Sigmoid colon (tissue), 7 donors: ENCODE data around the gene ZSCAN2. TPM values are rescaled to one million over a fixed set of nuclear protein-coding genes. Genes with fewer than 3 reads are reported as not detected.

Experiments
- DNase-seq: peaks from one replicate; pipeline ENCODE4 v3.0.0-alpha.2; 2019
- H3K27ac ChIP-seq, 4 donors: fragments of 200-600 bp; sonication (generic); one replicate each; pipeline ENCODE4 v1.5.1; 2016 to 2019; ENCODE audit warnings: mild to moderate bottlenecking in 1 of 4
- H3K27me3 ChIP-seq, 3 donors: fragments of 200-600 bp; sonication (generic); one replicate each; pipeline ENCODE4 v1.5.1; 2019; ENCODE audit warnings: mild to moderate bottlenecking in 1 of 3
- H3K36me3 ChIP-seq, 4 donors: fragments of 200-600 bp; sonication (generic); one replicate each; pipeline ENCODE4 v1.5.1; 2016 to 2019
- H3K4me1 ChIP-seq, 4 donors: fragments of 200-600 bp; sonication (generic); one replicate each; pipeline ENCODE4 v1.5.1; 2017 to 2019
- H3K4me3 ChIP-seq, 4 donors: fragments of 200-600 bp; sonication (generic); one replicate each; pipeline ENCODE4 v1.5.1; 2017 to 2019; ENCODE audit warnings: mild to moderate bottlenecking in 2 of 4, moderate library complexity in 1 of 4
- H3K9me3 ChIP-seq, 4 donors: fragments of 200-600 bp in 3 of 4; sonication (generic) in 3 of 4; one replicate each; pipeline versions ENCODE4 v1.5.1 to v1.6.1; 2013 to 2019
- CTCF ChIP-seq, 4 experiments: fragments of 450-650 bp in 3 of 4; fragments of 200-600 bp in 1 of 4; IDR thresholded peaks; one replicate each; pipeline ENCODE4 v1.5.1; 2016 to 2019; ENCODE audit warnings: antibody characterized with exemption in 4 of 4, mild to moderate bottlenecking in 3 of 4, moderate library complexity in 2 of 4
- EP300 ChIP-seq, 4 donors: sonication (generic); formaldehyde crosslinking; IDR thresholded peaks; one replicate each; pipeline ENCODE4 v1.6.1; 2017; ENCODE audit warnings: antibody characterized with exemption in 4 of 4
- POLR2A ChIP-seq, 2 donors: fragments of 450-650 bp; IDR thresholded peaks; one replicate each; pipeline ENCODE4 v1.6.1; 2016; ENCODE audit warnings: antibody characterized with exemption in 2 of 2, mild to moderate bottlenecking in 2 of 2, moderate library complexity in 2 of 2
- POLR2AphosphoS5 ChIP-seq, 4 donors: sonication (generic); formaldehyde crosslinking; IDR thresholded peaks; one replicate each; pipeline ENCODE4 v1.6.1; 2017; ENCODE audit warnings: antibody characterized with exemption in 4 of 4
- WGBS, 2 donors: extraction: QIAGEN DNeasy Blood & Tissue Kit; methylation state at CpG; one replicate each; pipeline ENCODE4 v1.1.7; 2013; 5-methylcytosine and 5-hydroxymethylcytosine counted together
- intact Hi-C: fragments of 100-400 bp; cut with DNase I; formaldehyde crosslinking; loops from one replicate; pipeline ENCODE4 v1.15.1; 2023
- polyA plus RNA-seq, 3 donors: library from polyadenylated mRNA; stranded (reverse); fragments of 200-250 nt; gene quantifications; one replicate each; pipeline ENCODE4 v1.2.3, GENCODE V29; 2013
- total RNA-seq, 4 donors: library from RNA; depleted of rRNA; stranded (reverse); fragments of >200 nt; gene quantifications; one replicate each; pipeline ENCODE4 v1.1.0, GENCODE V29; 2016
- donor health status: healthy with polysubstance abuse.
- donor health status: Bipolar disorder and iron deficiency.
- donor health status: healthy.

ZSCAN2 gene
- total and polyA plus RNA-seq, 7 donors = 2.4 to 17.0 (median 5.4) TPM

- TF ChIP-seq POLR2A (IDR thresholded peaks at IDR 0.05) (no peak), POLR2AphosphoS5 (IDR thresholded peaks at IDR 0.05) (no peak), CTCF (IDR thresholded peaks at IDR 0.05) (no peak), EP300 (IDR thresholded peaks at IDR 0.05) (no peak)
- peaks cover 0 to 40% (median 2%) of the 10 kb centered on the region in 4 donors for H3K36me3 ChIP-seq
- no peak overlapping the region for H3K27ac ChIP-seq
- DNase-seq = no peak
- H3K4me3 ChIP-seq = no peak overlapping the region
- intact Hi-C loops = no loop called here
- H3K9me3 ChIP-seq = no peaks in the 10 kb centered on the region
- no peaks in the 10 kb centered on the region for H3K27me3 ChIP-seq
- WGBS, 2 donors = 94% methylated on average over 14 of the region's 14 CpGs
- H3K4me1 ChIP-seq = peaks cover 0 to 22% (median 10%) of the 10 kb centered on the region in 4 donors
Measured at GRCh38 chr15:84603630-84604379, 3.0 kb downstream of the ZSCAN2 start.

DNA sequence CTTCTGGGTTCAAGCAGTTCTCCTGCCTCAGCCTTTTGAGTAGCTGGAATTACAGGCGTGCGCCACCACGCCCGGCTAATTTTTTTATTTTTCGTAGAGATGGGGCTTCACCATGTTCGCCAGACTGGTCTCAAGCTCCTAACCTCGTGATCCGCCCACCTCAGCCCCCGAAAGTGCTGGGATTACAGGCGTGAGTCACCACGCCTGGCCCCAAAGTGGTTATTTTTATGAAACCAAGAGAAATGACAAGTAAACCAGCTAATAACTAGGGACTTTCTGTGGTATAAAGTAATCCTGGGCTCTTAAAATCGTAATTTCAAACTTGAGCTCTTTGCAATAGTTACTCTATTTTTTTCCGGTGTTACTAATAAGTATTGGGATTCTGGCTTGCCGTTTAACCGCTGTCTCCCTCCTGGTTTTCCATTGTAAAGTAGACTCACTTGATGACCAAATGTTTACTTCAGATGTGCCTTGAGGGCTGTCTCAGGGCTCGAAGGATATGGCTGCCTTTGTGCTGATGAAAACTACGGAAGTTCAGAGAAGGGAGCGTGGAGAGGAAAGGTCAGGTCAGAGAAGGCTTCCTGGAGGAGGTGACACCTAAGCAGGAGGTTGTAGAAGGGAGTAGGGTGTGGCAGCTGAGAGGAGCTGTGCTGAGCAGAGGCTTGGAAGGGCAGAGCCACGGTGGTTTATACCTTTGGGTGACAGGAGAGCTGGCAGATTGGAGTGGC lies 4.2 kb downstream of the ZSCAN2 start:
- intact Hi-C loops = no loop called here
- TF ChIP-seq POLR2AphosphoS5 (IDR thresholded peaks at IDR 0.05) = no peak
- TF ChIP-seq POLR2A (IDR thresholded peaks at IDR 0.05) = no peak
- TF ChIP-seq EP300 (IDR thresholded peaks at IDR 0.05) = no peak
- no peak for TF ChIP-seq CTCF (IDR thresholded peaks at IDR 0.05)
- Histone ChIP-seq H3K4me3 (no peak overlapping the region), H3K27ac (no peak overlapping the region), H3K27me3 (no peaks in the 10 kb centered on the region), H3K36me3 (peaks cover 0 to 40% (median 2%) of the 10 kb centered on the region in 4 donors), H3K4me1 (peaks cover 0 to 13% (median 9%) of the 10 kb centered on the region in 4 donors), H3K9me3 (no peaks in the 10 kb centered on the region)
- DNase-seq = no peak
- 77 to 79% methylated on average over 19 of the region's 19 CpGs for WGBS, 2 donors

DNA sequence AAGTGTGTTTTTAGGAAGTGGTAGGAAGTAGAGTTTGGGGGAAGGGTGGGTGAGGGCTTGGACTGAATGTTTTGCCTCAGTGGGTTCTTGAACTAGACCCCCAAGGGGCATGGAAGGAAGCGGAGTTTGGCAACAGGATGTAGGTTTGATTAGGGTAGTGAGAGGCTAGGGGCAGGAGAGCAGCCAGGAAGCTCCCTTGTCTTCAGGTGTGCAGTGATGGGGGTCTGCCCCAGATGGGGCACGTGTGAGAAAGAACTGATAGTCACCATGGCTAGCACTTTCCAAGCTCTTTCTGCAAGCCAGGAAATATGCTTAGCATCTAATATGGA lies 4.7 kb downstream of the ZSCAN2 start:
- H3K4me3 ChIP-seq = no peak overlapping the region
- H3K9me3 ChIP-seq = no peaks in the 10 kb centered on the region
- H3K4me1 ChIP-seq = peaks cover 0 to 11% (median 8%) of the 10 kb centered on the region in 4 donors
- DNase-seq = no peak
- no peak for TF ChIP-seq EP300 (IDR thresholded peaks at IDR 0.05)
- no peak for TF ChIP-seq CTCF (IDR thresholded peaks at IDR 0.05)
- TF ChIP-seq POLR2AphosphoS5 (IDR thresholded peaks at IDR 0.05) = no peak
- no peak for TF ChIP-seq POLR2A (IDR thresholded peaks at IDR 0.05)
- 59 to 76% methylated on average over 2 of the region's 2 CpGs for WGBS, 2 donors
- intact Hi-C loops = no loop called here
- H3K27me3 ChIP-seq = no peaks in the 10 kb centered on the region
- peaks cover 0 to 40% (median 2%) of the 10 kb centered on the region in 4 donors for H3K36me3 ChIP-seq
- no peak overlapping the region for H3K27ac ChIP-seq

DNA sequence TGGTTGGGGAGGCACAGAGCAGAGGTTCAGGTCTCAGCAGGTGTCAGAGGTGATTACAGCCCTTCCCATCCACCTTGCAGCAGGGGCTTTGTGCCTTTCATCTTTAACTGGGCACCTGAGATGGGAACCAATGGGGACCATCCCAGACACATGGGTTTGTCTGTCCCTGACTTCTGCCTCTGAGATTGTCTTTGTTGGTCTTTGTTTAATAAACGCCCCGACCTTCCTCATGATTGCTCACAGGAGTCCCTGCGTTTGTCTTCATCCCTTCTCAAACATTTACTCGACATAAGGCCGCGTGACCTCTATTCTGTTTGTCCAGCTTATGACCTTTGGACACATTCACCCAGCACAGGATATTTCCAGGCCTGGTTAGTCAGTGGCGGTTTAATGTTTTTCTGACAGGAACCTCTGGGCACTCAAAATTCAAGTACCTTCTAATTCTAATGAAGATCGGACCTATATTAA lies 5.9 kb downstream of the ZSCAN2 start:
- no peak overlapping the region for H3K27ac ChIP-seq
- intact Hi-C loops = no loop called here

More for the DNA sequence above, 5.9 kb downstream of the ZSCAN2 start:
- peaks cover 0 to 7% (median 3%) of the 10 kb centered on the region in 4 donors for H3K4me1 ChIP-seq
- no peaks in the 10 kb centered on the region for H3K9me3 ChIP-seq
- H3K4me3 ChIP-seq = no peak overlapping the region
- DNase-seq = peak; percentile 17
- TF ChIP-seq POLR2AphosphoS5 (IDR thresholded peaks at IDR 0.05) (no peak), CTCF (IDR thresholded peaks at IDR 0.05) (no peak), POLR2A (IDR thresholded peaks at IDR 0.05) (no peak), EP300 (IDR thresholded peaks at IDR 0.05) (no peak)
- WGBS, 2 donors = 20 to 65% methylated on average over 8 of the region's 8 CpGs
- peaks cover 0 to 40% (median 2%) of the 10 kb centered on the region in 4 donors for H3K36me3 ChIP-seq
- H3K27me3 ChIP-seq = no peaks in the 10 kb centered on the region
